K562 (cell line): ENCODE data around the gene NDUFA6. TPM values are rescaled to one million over a fixed set of nuclear protein-coding genes. Genes with fewer than 3 reads are reported as not detected.

ENCODE experiments used
- CCNT2 ChIP-seq: IDR thresholded peaks from 2 replicates; pipeline ENCODE4 v1.6.1; 2011; ENCODE audit warnings: borderline replicate concordance, low read depth, mild to moderate bottlenecking, moderate library complexity, mixed read lengths, low read length; ENCODE audit not compliant: insufficient read length; ENCODE audit errors: extremely low read depth
- DPF2 ChIP-seq: fragments of 450-650 bp; IDR thresholded peaks from 2 replicates; pipeline ENCODE4 v1.6.1; 2016
- FOSL1 ChIP-seq: fragments of 200-800 bp; sonication (Bioruptor generic); conservative IDR thresholded peaks from 2 replicates; pipeline ENCODE4 v1.6.1; 2016; ENCODE audit warnings: missing genetic modification characterization, missing compliant biosample characterization
- GABPB1 ChIP-seq: sonication (generic); formaldehyde crosslinking; IDR thresholded peaks from 2 replicates; pipeline ENCODE4 v1.8.0; 2022; ENCODE audit warnings: mild to moderate bottlenecking, missing genetic modification reagents
- GTF3C2 ChIP-seq: IDR thresholded peaks from 3 replicates; pipeline ENCODE4 v1.6.1; 2011; ENCODE audit warnings: borderline replicate concordance, mild to moderate bottlenecking, moderate library complexity; ENCODE audit not compliant: insufficient read length; ENCODE audit errors: extremely low read depth
- IRF2 ChIP-seq: sonication (generic); formaldehyde crosslinking; IDR thresholded peaks from 2 replicates; pipeline ENCODE4 v1.8.1; 2022; ENCODE audit warnings: mild to moderate bottlenecking, missing genetic modification reagents
- KHSRP ChIP-seq: fragments of 450-650 bp; IDR thresholded peaks from 2 replicates; pipeline ENCODE4 v1.6.1; 2017
- MAFF ChIP-seq: IDR thresholded peaks from 2 replicates; pipeline ENCODE4 v1.6.1; 2012; ENCODE audit warnings: low read length, improper control_type of control experiment
- RBFOX2 ChIP-seq: fragments of 200-400 bp; formaldehyde crosslinking; IDR thresholded peaks from 2 replicates; pipeline ENCODE4 v1.6.1; 2017; ENCODE audit warnings: low read depth, mild to moderate bottlenecking, low read length, moderate library complexity
- TAF7 ChIP-seq: fragments of 450-650 bp; IDR thresholded peaks from 2 replicates; pipeline ENCODE4 v1.6.1; 2016; ENCODE audit warnings: missing genetic modification characterization, missing compliant biosample characterization
- ZFP91 ChIP-seq: sonication (generic); formaldehyde crosslinking; IDR thresholded peaks from 2 replicates; pipeline ENCODE4 v1.8.0; 2022; ENCODE audit warnings: mild to moderate bottlenecking, missing genetic modification reagents
- ZNF224 ChIP-seq: sonication (generic); formaldehyde crosslinking; IDR thresholded peaks from 2 replicates; pipeline ENCODE4 v1.8.0; 2022; ENCODE audit warnings: mild to moderate bottlenecking, missing genetic modification reagents
- ZNF277 ChIP-seq: fragments of 250-450 bp; sonication (Bioruptor Pico); IDR thresholded peaks from 2 replicates; pipeline ENCODE4 v1.8.0; 2022; ENCODE audit warnings: inconsistent platforms, mild to moderate bottlenecking, moderate library complexity, borderline replicate concordance
- ZNF609 ChIP-seq: sonication (generic); formaldehyde crosslinking; IDR thresholded peaks from 2 replicates; pipeline ENCODE4 v1.8.1; 2023; ENCODE audit warnings: missing genetic modification reagents, mild to moderate bottlenecking, borderline replicate concordance
- ZNF695 ChIP-seq: fragments of 450-650 bp; formaldehyde crosslinking; IDR thresholded peaks from 2 replicates; pipeline ENCODE4 v1.4.0; 2020; ENCODE audit warnings: mild to moderate bottlenecking, moderate library complexity
- ZNF79 ChIP-seq: fragments of 250-450 bp; sonication (Bioruptor Pico); IDR thresholded peaks from 2 replicates; pipeline ENCODE4 v1.4.0; 2020; ENCODE audit warnings: low read depth, mild to moderate bottlenecking, moderate library complexity
- polyA plus RNA-seq, 8 experiments: library from polyadenylated mRNA; depleted of rRNA in 4 of 8; stranded (reverse) in 5 of 8; unstranded in 3 of 8; fragments of >200 nt; fragmentation: Nextera tagmentation in 2 of 8; fragmentation: Illumina TruSeq in 1 of 8; extraction: Ambion mirVana in 2 of 8; extraction: Trizol in 1 of 8; gene quantifications; 2 replicates each; pipeline versions ENCODE4 v1.2.1 to v1.2.3, GENCODE V29; 2011 to 2014; ENCODE audit warnings: inconsistent platforms in 1 of 8, missing spikeins in 1 of 8
- total RNA-seq, 7 experiments: library from RNA; depleted of rRNA in 6 of 7; stranded (reverse); fragments of >200 nt in 6 of 7; fragmentation: Illumina TruSeq in 2 of 7; extraction: Trizol in 2 of 7; gene quantifications; 2 replicates each; pipeline versions ENCODE4 v1.2.1 to v1.2.3, GENCODE V29; 2011 to 2021; ENCODE audit warnings: low replicate concordance in 1 of 7

Gene NDUFA6
- total and polyA plus RNA-seq, 9 of the 15 experiments (the other 6 are each of a cell fraction or from before 2014, with no cell fraction given) = 90.0 to 474 (median 128) TPM

GRCh38 chr22:42070517-42071422, 19.8 kb downstream of the NDUFA6 start, which contains the start of gene NAGA (continued):
- TF ChIP-seq ZNF277 (CRISPR knock-in tag) = no peak
- no peak for TF ChIP-seq IRF2
- TF ChIP-seq MAFF = no peak
- peak; percentile 71 for TF ChIP-seq GABPB1 (CRISPR knock-in tag)
- TF ChIP-seq CCNT2 = peak; percentile 72
- TF ChIP-seq TAF7 (tag) = 0 out of 2 replicates have a peak, but pooled peaks have one; percentile 49
- peak; percentile 50 for TF ChIP-seq DPF2
- TF ChIP-seq ZNF609 (CRISPR knock-in tag) = 0 out of 2 replicates have a peak, but pooled peaks have one; percentile 66
- no peak for TF ChIP-seq FOSL1
- TF ChIP-seq ZFP91 (CRISPR knock-in tag) = no peak
- peak; percentile 91 for TF ChIP-seq RBFOX2
- no peak for TF ChIP-seq ZNF79 (CRISPR knock-in tag)
- no peak for TF ChIP-seq GTF3C2
- no peak for TF ChIP-seq ZNF695 (CRISPR knock-in tag)
- TF ChIP-seq ZNF224 (CRISPR knock-in tag) = no peak
- no peak for TF ChIP-seq KHSRP
